GM12801 (cell line): ENCODE measurements around the gene ZNF497.

Experiments used
- CTCF ChIP-seq: IDR thresholded peaks from one replicate; pipeline ENCODE4 v1.5.1; 2011; ENCODE audit warnings: control low read depth; ENCODE audit not compliant: insufficient read length; ENCODE audit errors: extremely low read depth

The ZNF497 gene

GRCh38 chr19:58362272-58362994 lies at the start of gene ZNF497:
Gene ZNF497, minus strand, starts transcription at chr19:58362751. Its CDS starts 5,116 bp downstream, at chr19:58357635.
- TF ChIP-seq CTCF: no peak

- no peak for TF ChIP-seq CTCF
Measured at GRCh38 chr19:58409010-58409790, 46.6 kb upstream of the ZNF497 start.

GRCh38 chr19:58408152-58409009 lies 45.8 kb upstream of the ZNF497 start, which contains the start of gene ZNF584:
Gene ZNF584, plus strand, starts transcription at chr19:58408649. Its CDS starts 499 bp downstream, at chr19:58409148.
- TF ChIP-seq CTCF: no peak

DNA sequence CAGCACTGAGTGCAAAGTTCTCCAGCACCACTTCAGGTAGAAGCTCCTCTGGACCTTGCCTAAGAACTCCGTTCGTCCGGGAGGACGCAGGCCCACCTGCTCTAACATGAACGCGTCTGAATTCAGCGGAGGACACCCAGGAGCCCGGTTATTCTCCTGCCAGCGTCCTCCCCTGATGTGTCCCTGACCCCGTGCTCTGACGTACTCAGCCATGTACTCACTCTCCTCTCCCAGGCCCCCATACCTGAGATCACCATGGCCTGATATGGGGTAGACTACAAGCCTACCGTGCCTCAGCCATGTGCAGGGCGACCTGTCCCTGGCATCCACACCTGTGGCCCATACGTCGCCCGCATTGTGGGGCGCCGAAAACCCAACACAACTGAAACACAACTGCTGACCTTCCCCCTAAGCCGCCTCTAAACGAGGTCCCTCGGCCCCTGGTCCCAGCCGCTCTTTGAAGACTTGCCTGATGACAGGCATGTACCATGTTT lies 45.2 kb upstream of the ZNF497 start:
- no peak for TF ChIP-seq CTCF

- TF ChIP-seq CTCF: no peak
Measured at GRCh38 chr19:58406818-58407657, 44.5 kb upstream of the ZNF497 start.

GRCh38 chr19:58401840-58402421 lies 39.4 kb upstream of the ZNF497 start:
- no peak for TF ChIP-seq CTCF
